Psoas muscle (tissue), 8 donors: ENCODE results near the gene CENPP. TPM values are rescaled to one million over a fixed set of nuclear protein-coding genes. Genes with fewer than 3 reads are reported as not detected.

ENCODE experiments used
- ATAC-seq, 4 donors: fragments of 200-7000 bp; cut with Tn5 transposase; one replicate each; pipeline ENCODE4 v1.9.1; 2020; ENCODE audit warnings: moderate library complexity in 3 of 4, mild to moderate bottlenecking in 2 of 4
- DNase-seq, 2 donors: peaks; one replicate each; pipeline ENCODE4 v3.0.0-alpha.2; 2020
- H3K27ac ChIP-seq: fragments of 200-600 bp; one replicate; pipeline ENCODE4 v1.8.0; 2022
- H3K27me3 ChIP-seq, 3 donors: fragments of 200-600 bp in 1 of 3; one replicate each; pipeline versions ENCODE4 v1.6.1 to v1.8.0; 2013 to 2022; ENCODE audit warnings: low read length in 2 of 3, mild to moderate bottlenecking in 2 of 3, moderate library complexity in 1 of 3; ENCODE audit not compliant: insufficient read depth in 3 of 3
- H3K36me3 ChIP-seq, 2 donors: fragments of 200-600 bp in 1 of 2; one replicate each; pipeline versions ENCODE4 v1.6.1 to v1.8.0; 2013 to 2022; ENCODE audit warnings: low read depth in 1 of 2, mild to moderate bottlenecking in 1 of 2, moderate library complexity in 1 of 2; ENCODE audit not compliant: insufficient read depth in 1 of 2
- H3K4me1 ChIP-seq: fragments of 200-600 bp; one replicate; pipeline ENCODE4 v1.8.0; 2022
- H3K4me3 ChIP-seq: fragments of 200-600 bp; one replicate; pipeline ENCODE4 v1.8.0; 2022; ENCODE audit warnings: mild to moderate bottlenecking
- H3K9me3 ChIP-seq: fragments of 200-600 bp; one replicate; pipeline ENCODE4 v1.8.0; 2022
- CTCF ChIP-seq: fragments of 200-600 bp; IDR thresholded peaks from one replicate; pipeline ENCODE4 v1.8.0; 2022; ENCODE audit warnings: antibody characterized with exemption
- WGBS, 3 donors: extraction: QIAGEN DNeasy Blood & Tissue Kit; methylation state at CpG; one replicate each; pipeline versions ENCODE4 v1.1.6 to v1.1.7; 2013; 5-methylcytosine and 5-hydroxymethylcytosine counted together
- intact Hi-C, 2 donors: fragments of 100-400 bp; cut with DNase I; formaldehyde crosslinking; loops; one replicate each; pipeline versions ENCODE4 v1.11.0 to v1.14.2; 2022
- polyA plus RNA-seq, 3 donors: library from polyadenylated mRNA; stranded (reverse); fragments of 200-250 nt; gene quantifications; one replicate each; pipeline ENCODE4 v1.2.3, GENCODE V29; 2013
- total RNA-seq, 4 donors: library from RNA; stranded (reverse); fragmentation: NEBNext Ultra II Directional in 2 of 4; extraction: Animal tissue kit (Norgen Biotek cat#: 25700) in 2 of 4; gene quantifications; one replicate each; pipeline versions ENCODE4 v1.2.1 to v1.2.4, GENCODE V29; 2021 to 2023
- donor health status: healthy with polysubstance abuse.
- donor health status: DM: no; HTN: no; CAD: no; lungs with moderate emphysema.
- donor health status: Bipolar disorder and iron deficiency.
- donor health status: healthy.
- donor health status: DM: yes; HTN: yes; CAD: no.
- donor health status: DM: no; HTN: no; CAD: no.
- donor health status: DM: no; HTN: no; CAD: no.
- donor health status: DM: yes; HTN: yes; CAD: no.

The CENPP gene
- total and polyA plus RNA-seq, 7 donors: 1.8 to 15.7 (median 6.4) TPM

GRCh38 chr9:92639124-92639523 is 313.4 kb downstream of the CENPP start:
- Histone ChIP-seq H3K27me3 (no peaks in the 10 kb centered on the region), H3K4me1 (peaks cover 7% of the 10 kb centered on the region), H3K27ac (no peak overlapping the region), H3K9me3 (no peaks in the 10 kb centered on the region), H3K36me3 (peaks cover 4 to 96% of the 10 kb centered on the region in 2 donors), H3K4me3 (no peak overlapping the region)
- no peak for DNase-seq
- ATAC-seq: no peak
- 90 to 96% (median 96%) methylated on average over 7 of the region's 7 CpGs for WGBS, 3 donors
- no peak for TF ChIP-seq CTCF
- intact Hi-C loops: loop anchor here (5.0 to 10.0 kb wide), 4 partner anchors 312 to 502 kb away; partner anchors contain the start of genes CENPP (in 2 of the 2) and NOL8 (in 2 of the 2)

- DNase-seq (no peak), ATAC-seq (no peak)
- Histone ChIP-seq H3K9me3 (no peaks in the 10 kb centered on the region), H3K4me3 (no peak overlapping the region), H3K27me3 (no peaks in the 10 kb centered on the region), H3K4me1 (peaks cover under 1% of the 10 kb centered on the region), H3K27ac (no peak overlapping the region), H3K36me3 (peaks cover 4 to 98% of the 10 kb centered on the region in 2 donors)
- 88 to 92% (median 89%) methylated on average over 9 of the region's 9 CpGs for WGBS, 3 donors
- no peak for TF ChIP-seq CTCF
- intact Hi-C loops: loop anchor here (5.0 to 10.0 kb wide), 4 partner anchors 313 to 503 kb away; partner anchors contain the start of genes CENPP (in 2 of the 2) and NOL8 (in 2 of the 2)
Measured at GRCh38 chr9:92639791-92640271, 314.1 kb downstream of the CENPP start.

GRCh38 chr9:92640398-92641091 is 314.8 kb downstream of the CENPP start:
- Histone ChIP-seq H3K9me3 (no peaks in the 10 kb centered on the region), H3K27me3 (no peaks in the 10 kb centered on the region), H3K4me1 (no peaks in the 10 kb centered on the region), H3K36me3 (peaks cover 6 to 98% of the 10 kb centered on the region in 2 donors), H3K27ac (no peak overlapping the region), H3K4me3 (no peak overlapping the region)
- no peak for DNase-seq
- TF ChIP-seq CTCF: no peak
- intact Hi-C loops: no loop called here
- ATAC-seq: no peak
- 87 to 91% (median 90%) methylated on average over 8 of the region's 8 CpGs for WGBS, 3 donors

- WGBS, 3 donors: 88 to 91% (median 90%) methylated on average over 19 to 20 of the region's 20 CpGs
- H3K27me3 ChIP-seq: no peaks in the 10 kb centered on the region
- H3K4me3 ChIP-seq: no peak overlapping the region
- no peaks in the 10 kb centered on the region for H3K4me1 ChIP-seq
- intact Hi-C loops: no loop called here
- TF ChIP-seq CTCF: no peak
- H3K9me3 ChIP-seq: no peaks in the 10 kb centered on the region
- DNase-seq: no peak
- H3K27ac ChIP-seq: no peak overlapping the region
- no peak for ATAC-seq
- H3K36me3 ChIP-seq: peaks cover 6 to 100% of the 10 kb centered on the region in 2 donors
Measured at GRCh38 chr9:92641092-92641809, 315.5 kb downstream of the CENPP start.
